ENCODE results near the gene SLC24A4.

- no peak for TF ChIP-seq POLR2A (IDR thresholded peaks at IDR 0.05; ENCODE audit: borderline replicate concordance, extremely low read depth, insufficient read depth, insufficient read length)
- no peak for TF ChIP-seq ZBTB33 (IDR thresholded peaks at IDR 0.05; ENCODE audit: extremely low read depth, insufficient replicate concordance, low read length)
- TF ChIP-seq POLR2AphosphoS5 (IDR thresholded peaks at IDR 0.05; ENCODE audit: low read depth, low read length) = peak; percentile 40
- TF ChIP-seq, protein P1, sequence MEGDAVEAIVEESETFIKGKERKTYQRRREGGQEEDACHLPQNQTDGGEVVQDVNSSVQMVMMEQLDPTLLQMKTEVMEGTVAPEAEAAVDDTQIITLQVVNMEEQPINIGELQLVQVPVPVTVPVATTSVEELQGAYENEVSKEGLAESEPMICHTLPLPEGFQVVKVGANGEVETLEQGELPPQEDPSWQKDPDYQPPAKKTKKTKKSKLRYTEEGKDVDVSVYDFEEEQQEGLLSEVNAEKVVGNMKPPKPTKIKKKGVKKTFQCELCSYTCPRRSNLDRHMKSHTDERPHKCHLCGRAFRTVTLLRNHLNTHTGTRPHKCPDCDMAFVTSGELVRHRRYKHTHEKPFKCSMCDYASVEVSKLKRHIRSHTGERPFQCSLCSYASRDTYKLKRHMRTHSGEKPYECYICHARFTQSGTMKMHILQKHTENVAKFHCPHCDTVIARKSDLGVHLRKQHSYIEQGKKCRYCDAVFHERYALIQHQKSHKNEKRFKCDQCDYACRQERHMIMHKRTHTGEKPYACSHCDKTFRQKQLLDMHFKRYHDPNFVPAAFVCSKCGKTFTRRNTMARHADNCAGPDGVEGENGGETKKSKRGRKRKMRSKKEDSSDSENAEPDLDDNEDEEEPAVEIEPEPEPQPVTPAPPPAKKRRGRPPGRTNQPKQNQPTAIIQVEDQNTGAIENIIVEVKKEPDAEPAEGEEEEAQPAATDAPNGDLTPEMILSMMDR (IDR thresholded peaks at IDR 0.05 in 2 of 3, conservative IDR thresholded peaks at IDR 0.05 in 1 of 3; ENCODE audit: borderline replicate concordance in 1 of 3, insufficient read depth in 1 of 3, low read depth in 2 of 3, low read length in 2 of 3) = no peak
- no peak for TF ChIP-seq EZH2 (IDR thresholded peaks at IDR 0.05)
- TF ChIP-seq SP1 (IDR thresholded peaks at IDR 0.05; ENCODE audit: low read depth) = no peak
Observed at GRCh38 chr14:92511453-92512238, 188.7 kb downstream of the SLC24A4 start.
